Mesenchymal stem cell (in vitro differentiated cells and primary cell): Measurements from ENCODE around the gene CCDC102A.

ENCODE experiments used
- DNase-seq: peaks from one replicate; pipeline ENCODE4 v3.0.0-alpha.2; 2013
- H2AFZ ChIP-seq: one replicate; pipeline ENCODE4 v1.6.1; 2013; ENCODE audit warnings: low read depth, mild to moderate bottlenecking, control low read depth, inconsistent platforms, low read length, moderate library complexity
- H2AK5ac ChIP-seq: 2 replicates; pipeline ENCODE4 v1.6.1; 2013; ENCODE audit warnings: low read length, moderate library complexity, mild to moderate bottlenecking, inconsistent platforms; ENCODE audit not compliant: severe bottlenecking
- H2BK120ac ChIP-seq: one replicate; pipeline ENCODE4 v1.6.1; 2013; ENCODE audit warnings: low read depth, mild to moderate bottlenecking, inconsistent platforms, low read length, moderate library complexity
- H2BK12ac ChIP-seq, 2 experiments: one replicate each; pipeline ENCODE4 v1.6.1; 2013; ENCODE audit warnings: inconsistent platforms in 2 of 2, low read length in 2 of 2, mild to moderate bottlenecking in 2 of 2, moderate library complexity in 2 of 2, control low read depth in 1 of 2
- H2BK15ac ChIP-seq: one replicate; pipeline ENCODE4 v1.6.1; 2013; ENCODE audit warnings: mild to moderate bottlenecking, low read depth, inconsistent platforms; ENCODE audit not compliant: poor library complexity, severe bottlenecking
- H2BK5ac ChIP-seq: 2 replicates; pipeline ENCODE4 v1.6.1; 2013; ENCODE audit warnings: low read depth, mild to moderate bottlenecking, low read length, control low read depth, inconsistent platforms; ENCODE audit not compliant: poor library complexity, severe bottlenecking
- H3K14ac ChIP-seq, 2 experiments: one replicate each; pipeline ENCODE4 v1.6.1; 2013; ENCODE audit warnings: inconsistent platforms in 2 of 2, low read length in 2 of 2, control low read depth in 1 of 2, mild to moderate bottlenecking in 1 of 2, moderate library complexity in 1 of 2
- H3K18ac ChIP-seq, 2 experiments: one replicate each; pipeline ENCODE4 v1.6.1; 2013; ENCODE audit warnings: inconsistent platforms in 2 of 2, low read length in 2 of 2, control low read depth in 1 of 2, low read depth in 1 of 2, mild to moderate bottlenecking in 1 of 2
- H3K23ac ChIP-seq, 2 experiments: one replicate each; pipeline ENCODE4 v1.6.1; 2013; ENCODE audit warnings: inconsistent platforms in 2 of 2, low read length in 2 of 2, mild to moderate bottlenecking in 2 of 2, moderate library complexity in 2 of 2, control low read depth in 1 of 2
- H3K27ac ChIP-seq: 2 replicates; pipeline ENCODE4 v1.5.1; 2013; ENCODE audit warnings: mild to moderate bottlenecking, moderate library complexity, low read length, control low read depth, inconsistent platforms; ENCODE audit not compliant: poor library complexity, severe bottlenecking
- H3K27me3 ChIP-seq, 2 experiments: 2 replicates each; pipeline versions ENCODE4 v1.6.1 to v1.7.0; 2013; ENCODE audit warnings: low read length in 2 of 2, mild to moderate bottlenecking in 2 of 2, moderate library complexity in 2 of 2, control low read depth in 1 of 2, inconsistent platforms in 1 of 2; ENCODE audit not compliant: control insufficient read depth in 1 of 2, insufficient read depth in 1 of 2
- H3K36me3 ChIP-seq, 2 experiments: 2 replicates each; pipeline versions ENCODE4 v1.6.1 to v1.7.0; 2013; ENCODE audit warnings: low read length in 2 of 2, control low read depth in 1 of 2, inconsistent platforms in 1 of 2, low read depth in 1 of 2, mild to moderate bottlenecking in 1 of 2; ENCODE audit not compliant: insufficient read depth in 2 of 2, control insufficient read depth in 1 of 2
- H3K4ac ChIP-seq, 2 experiments: one replicate each; pipeline ENCODE4 v1.6.1; 2013; ENCODE audit warnings: inconsistent platforms in 2 of 2, low read length in 2 of 2, mild to moderate bottlenecking in 2 of 2, moderate library complexity in 2 of 2, control low read depth in 1 of 2, low read depth in 1 of 2
- H3K4me1 ChIP-seq: 2 replicates; pipeline ENCODE4 v1.6.1; 2013; ENCODE audit warnings: low read depth, low read length, control low read depth; ENCODE audit not compliant: control insufficient read depth, insufficient read depth
- H3K4me2 ChIP-seq: 2 replicates; pipeline ENCODE4 v1.6.1; 2013; ENCODE audit warnings: low read length, mild to moderate bottlenecking, inconsistent platforms; ENCODE audit not compliant: poor library complexity, severe bottlenecking
- H3K4me3 ChIP-seq, 2 experiments: 2 replicates each; pipeline versions ENCODE4 v1.5.1 to v1.7.0; 2013; ENCODE audit warnings: low read length in 2 of 2, mild to moderate bottlenecking in 2 of 2, control low read depth in 1 of 2, low read depth in 1 of 2; ENCODE audit not compliant: insufficient read depth in 1 of 2
- H3K79me1 ChIP-seq: replicated peaks from 2 replicates; pipeline ENCODE4 v1.6.1; 2013; ENCODE audit warnings: mild to moderate bottlenecking, control low read depth, low read length, inconsistent platforms; ENCODE audit not compliant: poor library complexity, severe bottlenecking
- H3K9ac ChIP-seq: 2 replicates; pipeline ENCODE4 v1.7.0; 2013; ENCODE audit warnings: mild to moderate bottlenecking, low read length, moderate library complexity
- H3K9me3 ChIP-seq: 2 replicates; pipeline ENCODE4 v1.7.0; 2013; ENCODE audit warnings: mild to moderate bottlenecking, low read length; ENCODE audit not compliant: control insufficient read depth
- H4K8ac ChIP-seq: one replicate; pipeline ENCODE4 v1.6.1; 2013; ENCODE audit warnings: inconsistent platforms, mild to moderate bottlenecking, low read length, moderate library complexity
- H4K91ac ChIP-seq: one replicate; pipeline ENCODE4 v1.6.1; 2013; ENCODE audit warnings: mild to moderate bottlenecking, low read length, inconsistent platforms
- WGBS: methylation state at CpG from one replicate; pipeline ENCODE4 v1.1.7; 2013; ENCODE audit warnings: mixed read lengths; 5-methylcytosine and 5-hydroxymethylcytosine counted together

Gene CCDC102A

DNA sequence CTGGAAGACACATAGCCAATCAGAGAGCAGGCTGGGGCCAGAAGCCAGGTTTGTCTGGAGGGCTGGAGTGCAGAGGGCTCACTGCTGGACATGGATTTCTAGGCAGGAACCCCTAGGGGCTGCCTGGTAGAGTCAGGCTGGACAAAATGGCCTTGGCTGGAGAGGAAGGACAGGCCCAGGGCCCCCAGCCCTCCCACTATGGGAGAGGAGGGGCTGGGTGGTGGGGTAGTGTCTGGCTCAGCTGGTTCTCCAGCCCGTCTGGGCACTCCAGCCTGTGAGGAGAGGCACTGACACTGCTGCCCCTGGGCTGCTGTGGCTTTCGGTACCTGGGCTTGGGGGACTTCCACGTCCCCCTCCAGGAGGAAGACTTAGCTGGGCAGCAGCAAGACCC is 28.3 kb downstream of the CCDC102A start:
- WGBS, result 71% methylated on average over 1 of the region's 3 CpGs
- no peak for DNase-seq
- Histone ChIP-seq H2AFZ (no peak overlapping the region), H4K8ac (peak overlapping the region; percentile 35), H3K23ac (no peak overlapping the region), H2BK12ac (peak overlapping the region in 1 of 2 experiments; percentile 30), H3K79me1 (no peaks in the 10 kb centered on the region), H2BK120ac (no peak overlapping the region), H3K4me1 (peaks cover 32% of the 10 kb centered on the region), H3K36me3 (peaks cover 4 to 11% of the 10 kb centered on the region in 2 experiments), H3K27ac (no peak overlapping the region), H4K91ac (no peak overlapping the region), H2AK5ac (peak overlapping the region; percentile 27), H3K18ac (no peak overlapping the region), H3K4ac (no peak overlapping the region), H3K4me3 (no peak overlapping the region), H3K9ac (no peak overlapping the region), H3K4me2 (no peak overlapping the region), H3K27me3 (peaks cover 0 to 48% of the 10 kb centered on the region in 2 experiments), H2BK15ac (no peak overlapping the region), H3K14ac (peak overlapping the region in 1 of 2 experiments; percentile 37), H2BK5ac (no peak overlapping the region), H3K9me3 (no peaks in the 10 kb centered on the region)

DNA sequence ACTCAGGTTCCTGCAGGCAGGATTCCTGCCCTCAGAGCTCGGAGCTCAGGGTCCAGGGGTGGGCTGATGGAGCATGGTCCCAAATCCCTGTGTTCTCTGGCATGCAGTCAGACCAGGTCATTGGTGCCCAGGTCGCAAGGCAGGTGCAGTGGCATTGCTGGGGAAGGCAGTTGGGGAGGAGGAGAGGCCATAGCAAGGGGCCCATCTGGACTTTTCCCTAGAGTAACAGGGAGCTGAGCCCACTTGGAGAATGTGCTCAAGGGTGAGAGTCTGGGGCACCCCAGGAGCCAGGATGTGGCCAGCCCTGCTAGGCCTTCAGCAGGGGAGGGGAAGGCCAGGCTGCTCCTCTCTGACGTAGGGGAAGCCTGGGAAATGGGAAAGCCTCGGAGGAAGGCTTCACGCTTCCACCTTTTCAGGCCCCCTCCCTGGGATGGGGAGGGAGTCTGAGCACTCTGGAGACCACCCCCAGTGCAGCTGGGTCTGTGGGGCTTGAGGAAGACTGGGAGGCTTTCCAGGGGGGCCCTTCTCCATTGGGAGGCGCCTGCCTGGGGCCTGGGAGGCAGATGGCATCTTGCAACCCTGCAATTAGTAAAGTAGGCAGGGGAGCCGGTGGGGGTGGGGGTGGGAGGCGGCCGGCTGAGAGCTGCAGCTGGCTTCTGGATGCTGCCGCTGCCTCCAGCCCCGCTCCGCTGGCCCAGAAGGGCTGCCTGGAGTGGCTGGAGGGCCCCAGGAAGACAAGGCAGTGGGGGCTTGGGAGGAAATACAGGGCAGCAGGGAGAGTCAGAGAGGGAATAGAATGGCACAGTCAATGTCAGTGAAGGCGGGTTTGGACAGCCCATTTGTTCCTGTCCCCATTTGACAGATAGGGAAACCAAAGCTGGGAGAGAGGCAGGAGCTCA is 29.0 kb downstream of the CCDC102A start:
- H3K9ac ChIP-seq, result no peak overlapping the region
- peak overlapping the region; percentile 39 for H2BK120ac ChIP-seq
- H2BK5ac ChIP-seq, result no peak overlapping the region
- H3K27me3 ChIP-seq, result peaks cover 0 to 54% of the 10 kb centered on the region in 2 experiments
- H3K36me3 ChIP-seq, result peaks cover under 1 to 5% of the 10 kb centered on the region in 2 experiments
- peak overlapping the region in 1 of 2 experiments; percentile 62 for H3K14ac ChIP-seq
- peak overlapping the region; percentile 27 for H2AK5ac ChIP-seq
- H3K4ac ChIP-seq, result no peak overlapping the region
- H3K4me3 ChIP-seq, result no peak overlapping the region
- H3K79me1 ChIP-seq, result no peaks in the 10 kb centered on the region
- no peaks in the 10 kb centered on the region for H3K9me3 ChIP-seq
- H3K23ac ChIP-seq, result no peak overlapping the region
- no peak overlapping the region for H2AFZ ChIP-seq
- H2BK12ac ChIP-seq, result peak overlapping the region in 1 of 2 experiments; percentile 12
- peak overlapping the region; percentile 32 for H4K8ac ChIP-seq
- H3K4me1 ChIP-seq, result peaks cover 25% of the 10 kb centered on the region
- no peak overlapping the region for H3K27ac ChIP-seq
- WGBS, result 49% methylated on average over 13 of the region's 13 CpGs
- H4K91ac ChIP-seq, result no peak overlapping the region
- H2BK15ac ChIP-seq, result no peak overlapping the region
- no peak for DNase-seq
- no peak overlapping the region for H3K18ac ChIP-seq
- H3K4me2 ChIP-seq, result no peak overlapping the region

DNA sequence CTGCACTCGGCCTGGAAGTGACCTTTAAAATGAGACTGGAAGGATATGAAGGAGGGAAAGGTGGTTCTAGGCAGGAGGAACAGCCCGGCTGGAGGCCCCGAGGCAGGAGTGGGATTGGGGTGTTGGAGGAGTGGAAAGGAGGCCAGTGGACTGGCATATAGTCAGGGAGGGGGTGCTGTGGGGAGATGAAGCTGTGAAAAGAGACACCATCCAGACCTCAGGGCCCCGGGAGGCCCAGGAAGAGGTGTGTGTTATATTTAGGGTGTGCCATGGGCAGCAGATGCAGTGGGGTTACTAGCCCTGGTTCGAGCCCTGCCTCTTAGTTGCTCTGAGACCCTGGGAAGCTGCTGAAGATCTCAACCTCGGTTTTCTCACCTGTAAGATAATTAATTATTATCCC is 31.2 kb downstream of the CCDC102A start:
- Histone ChIP-seq H3K4me1 (peaks cover 22% of the 10 kb centered on the region), H3K18ac (no peak overlapping the region), H3K9me3 (no peaks in the 10 kb centered on the region), H2AK5ac (no peak overlapping the region), H2BK12ac (no peak overlapping the region), H3K27me3 (peaks cover 0 to 70% of the 10 kb centered on the region in 2 experiments), H3K23ac (no peak overlapping the region), H3K79me1 (no peaks in the 10 kb centered on the region), H4K8ac (no peak overlapping the region), H3K4ac (no peak overlapping the region), H3K4me3 (no peak overlapping the region), H2BK5ac (no peak overlapping the region), H3K14ac (no peak overlapping the region), H3K4me2 (no peak overlapping the region), H2BK15ac (no peak overlapping the region), H3K9ac (no peak overlapping the region), H2AFZ (no peak overlapping the region), H2BK120ac (no peak overlapping the region), H3K27ac (no peak overlapping the region), H3K36me3 (no peaks in the 10 kb centered on the region), H4K91ac (no peak overlapping the region)
- no peak for DNase-seq
- 87% methylated on average over 6 of the region's 6 CpGs for WGBS

DNA sequence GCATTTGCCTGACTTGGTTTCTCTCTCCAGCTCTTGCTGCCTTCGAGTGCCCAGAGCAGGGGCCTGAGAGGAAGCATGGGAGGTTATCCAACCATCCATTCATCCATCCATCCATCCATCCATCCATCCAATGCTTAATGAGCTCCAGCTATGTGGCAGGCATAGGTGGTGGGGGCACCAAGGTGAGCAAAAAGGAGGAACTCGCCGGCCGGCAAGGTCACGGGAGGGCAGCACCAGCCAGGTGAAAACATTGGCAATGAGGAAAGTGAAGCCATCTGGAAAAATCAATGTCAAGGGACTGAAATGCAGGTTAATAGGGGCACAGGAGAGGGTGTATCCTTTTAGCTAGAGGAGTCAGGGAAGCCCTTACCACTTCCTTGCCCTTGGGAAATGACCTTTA is 31.9 kb downstream of the CCDC102A start:
- Histone ChIP-seq H2AK5ac (no peak overlapping the region), H3K9me3 (no peaks in the 10 kb centered on the region), H3K9ac (no peak overlapping the region), H3K27me3 (peaks cover 0 to 72% of the 10 kb centered on the region in 2 experiments), H3K27ac (no peak overlapping the region), H3K18ac (no peak overlapping the region), H2AFZ (no peak overlapping the region), H4K91ac (no peak overlapping the region), H3K4ac (no peak overlapping the region), H3K4me3 (no peak overlapping the region), H2BK15ac (no peak overlapping the region), H3K79me1 (no peaks in the 10 kb centered on the region), H2BK12ac (no peak overlapping the region), H4K8ac (no peak overlapping the region), H3K4me2 (no peak overlapping the region), H3K23ac (no peak overlapping the region), H2BK120ac (no peak overlapping the region), H3K4me1 (peaks cover 19% of the 10 kb centered on the region), H3K36me3 (no peaks in the 10 kb centered on the region), H3K14ac (no peak overlapping the region), H2BK5ac (no peak overlapping the region)
- DNase-seq, result no peak
- 94% methylated on average over 5 of the region's 5 CpGs for WGBS
